HFF-Myc (cell line): ENCODE measurements around the gene DDIT3.
A peak's percentile ranks its signal among the peaks of the same experiment; 100 is the strongest.
"Not testable (repeated sequence)": the region's sequence is repeated elsewhere in the genome, so short reads cannot be mapped to it uniquely, and the experiment has no call there.

Source experiments
- DNase-seq: peaks from one replicate; pipeline ENCODE4 v3.0.0-alpha.2; 2011; ENCODE audit warnings: low read depth; ENCODE audit errors: extremely low read depth
- H3K4me3 ChIP-seq: replicated peaks from 2 replicates; pipeline ENCODE4 v1.5.1; 2011; ENCODE audit warnings: low read depth, mild to moderate bottlenecking, control low read depth, low read length
- CTCF ChIP-seq: IDR thresholded peaks from 2 replicates; pipeline ENCODE4 v1.5.1; 2012; ENCODE audit warnings: mild to moderate bottlenecking, low read depth, low read length, control low read depth; ENCODE audit errors: missing control alignments

The DDIT3 gene

DNA sequence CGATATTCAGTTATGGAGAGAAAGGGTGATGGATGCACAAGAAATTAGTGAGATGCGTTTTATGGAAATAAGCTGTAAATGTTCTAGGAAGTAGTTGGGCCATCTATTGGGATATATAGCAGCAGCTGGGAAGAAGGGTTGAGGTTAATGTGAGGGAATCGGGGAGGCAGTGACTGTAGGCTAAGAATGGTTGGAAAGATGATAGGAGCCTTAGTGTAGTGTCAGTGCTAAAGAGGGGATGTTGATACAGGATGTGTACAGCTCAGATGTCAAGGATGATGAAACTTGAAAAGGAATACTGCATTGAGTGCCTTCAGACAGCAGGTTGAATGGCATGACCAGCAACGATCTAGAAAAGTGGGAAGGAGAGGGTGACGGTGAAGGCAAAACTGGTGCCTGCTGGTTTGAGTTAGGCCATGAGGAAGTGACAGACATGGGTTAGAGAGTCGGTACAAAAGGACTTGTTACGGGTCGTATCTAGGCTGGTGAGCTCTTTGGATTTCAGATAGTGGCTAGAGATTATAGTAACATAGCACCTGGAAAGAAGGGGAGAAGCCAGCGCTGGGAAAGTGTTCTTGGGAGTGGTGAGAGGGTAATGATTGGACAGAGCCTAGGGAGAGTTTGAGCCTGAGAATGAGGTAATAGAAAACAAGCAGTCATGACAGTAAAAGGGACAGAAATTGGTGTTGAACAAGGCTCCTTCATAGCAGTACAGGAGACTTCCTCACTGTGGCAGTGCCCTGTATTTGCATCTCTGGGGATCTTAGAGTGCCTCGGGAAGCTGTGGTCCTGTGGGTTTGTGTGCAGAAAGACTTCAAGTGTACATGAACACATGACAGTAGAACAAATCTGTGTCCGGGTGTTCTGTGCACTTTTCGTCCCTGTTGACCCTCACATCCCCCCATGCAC lies 22.8 kb downstream of the DDIT3 start:
- H3K4me3 ChIP-seq, result no peak overlapping the region
- TF ChIP-seq CTCF, result no peak
- no peak for DNase-seq

DNA sequence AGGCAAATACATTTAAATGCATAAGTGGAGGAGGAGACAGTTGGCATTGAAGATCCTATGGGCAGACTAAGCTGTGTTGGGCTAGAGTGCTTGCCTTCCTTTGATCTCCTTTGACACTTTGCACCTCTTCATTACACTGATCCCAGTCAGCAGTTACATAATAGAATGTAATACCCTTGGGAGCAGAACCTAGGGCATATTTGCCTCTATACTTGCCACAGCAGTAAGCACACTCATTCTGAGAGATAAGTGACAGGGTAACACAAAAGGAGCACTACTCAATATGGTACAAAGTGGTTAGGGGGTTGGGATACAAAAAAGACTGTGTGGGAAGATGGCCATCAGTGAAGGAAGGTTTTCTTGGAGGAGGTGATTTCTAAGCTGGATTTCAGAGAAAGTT lies 23.5 kb downstream of the DDIT3 start:
- H3K4me3 ChIP-seq, result no peak overlapping the region
- TF ChIP-seq CTCF, result no peak
- no peak for DNase-seq

DNA sequence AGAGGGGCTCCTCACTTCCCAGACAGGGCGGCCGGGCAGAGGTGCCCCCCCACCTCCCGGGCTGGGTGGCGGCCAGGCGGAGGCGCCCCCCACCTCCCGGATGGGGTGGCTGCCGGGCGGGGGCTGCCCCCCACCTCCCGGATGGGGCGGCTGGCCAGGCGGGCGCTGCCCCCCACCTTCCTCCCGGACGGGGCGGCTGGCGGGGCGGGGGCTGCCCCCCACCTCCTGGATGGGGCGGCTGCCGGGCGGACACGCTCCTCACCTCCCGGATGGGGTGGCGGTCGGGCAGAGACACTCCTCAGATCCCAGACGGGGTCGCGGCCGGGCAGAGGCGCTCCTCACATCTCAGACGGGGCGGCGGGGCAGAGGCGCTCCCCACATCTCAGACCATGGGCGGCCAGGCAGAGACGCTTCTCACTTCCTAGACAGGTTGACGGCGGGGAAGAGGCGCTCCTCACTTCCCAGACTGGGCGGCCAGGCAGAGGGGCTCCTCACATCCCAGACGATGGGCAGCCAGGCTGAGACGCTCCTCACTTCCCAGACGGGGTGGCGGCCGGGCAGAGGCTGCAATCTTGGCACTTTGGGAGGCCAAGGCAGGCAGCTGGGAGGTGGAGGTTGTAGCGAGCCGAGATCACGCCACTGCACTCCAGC lies 25.1 kb downstream of the DDIT3 start:
- DNase-seq, H3K4me3 ChIP-seq: not testable (repeated sequence)

DNA sequence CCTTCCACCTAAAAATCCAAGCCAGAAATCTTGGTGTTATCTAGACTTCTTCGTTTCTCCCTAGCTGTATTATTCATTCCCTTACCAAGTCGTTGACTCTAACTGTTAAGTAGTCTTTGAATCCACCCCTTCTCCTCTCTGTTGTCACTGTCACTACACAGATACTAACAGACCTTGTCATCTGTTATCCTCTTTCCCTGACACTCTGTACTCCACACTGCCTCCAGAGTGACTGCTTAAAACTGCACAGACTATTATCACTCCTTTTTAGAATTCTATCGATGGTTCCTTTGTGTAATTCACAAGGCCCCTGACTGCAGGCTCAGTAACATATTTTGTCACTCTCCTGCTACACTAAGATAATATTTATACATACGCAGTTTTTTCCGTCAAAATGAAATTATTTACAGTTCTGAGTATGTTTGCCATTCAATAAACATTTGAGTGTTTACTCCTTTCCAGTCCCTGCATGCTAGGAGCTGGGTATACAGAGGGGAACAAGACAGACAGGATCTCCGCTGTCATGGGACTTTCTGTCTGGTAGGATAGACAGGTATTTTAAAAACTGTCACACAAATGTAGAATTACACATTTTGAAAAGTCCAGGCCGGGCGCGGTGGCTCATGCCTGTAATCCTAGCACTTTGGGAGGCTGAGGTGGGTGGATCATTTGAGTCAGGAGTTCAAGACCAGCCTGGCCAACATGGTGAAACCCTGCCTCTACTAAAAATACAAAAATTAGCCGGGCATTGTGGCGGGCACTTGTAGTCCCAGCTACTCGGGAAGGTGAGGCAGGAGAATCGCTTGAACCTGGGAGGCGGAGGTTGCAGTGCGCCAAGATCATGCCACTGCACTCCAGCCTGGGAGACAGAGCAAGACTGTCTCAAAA lies 28.7 kb downstream of the DDIT3 start:
- no peak for DNase-seq

DNA sequence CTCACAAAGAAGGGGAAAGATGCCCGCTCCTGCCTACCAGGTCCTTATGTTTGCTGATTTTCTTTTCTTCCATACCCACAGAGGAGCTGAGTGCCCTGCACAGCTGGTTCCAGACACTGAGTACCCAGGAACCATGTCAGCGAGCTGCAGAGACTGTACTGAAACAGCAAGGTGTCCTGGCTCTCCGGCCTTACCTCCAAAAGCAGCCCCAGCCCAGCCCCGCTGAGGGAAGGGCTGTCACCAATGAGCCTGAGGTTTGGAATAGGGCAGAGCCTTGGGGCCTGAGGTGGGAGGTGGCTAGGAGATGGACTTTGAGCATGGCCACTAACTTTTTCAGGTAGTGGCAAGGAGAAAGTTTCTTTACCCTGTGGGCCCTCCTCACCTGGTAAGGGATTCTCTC lies 30.2 kb downstream of the DDIT3 start:
- H3K4me3 ChIP-seq, result no peak overlapping the region
- TF ChIP-seq CTCF, result no peak
- DNase-seq, result no peak

More for the DNA sequence above, 28.7 kb downstream of the DDIT3 start:
- no peak overlapping the region for H3K4me3 ChIP-seq
- no peak for TF ChIP-seq CTCF

GRCh38 chr12:57489157-57489641 lies 31.1 kb downstream of the DDIT3 start:
- no peak for TF ChIP-seq CTCF
- DNase-seq, result no peak
- H3K4me3 ChIP-seq, result peak overlapping the region; percentile 64
